ENCODE data around the gene COG1.
"Not testable (repeated sequence)": the region's sequence is repeated elsewhere in the genome, so short reads cannot be mapped to it uniquely, and the experiment has no call there.

Gene COG1

GRCh38 chr17:73192894-73193701 is at the start of gene COG1:
Gene COG1, plus strand, starts transcription at chr17:73193055. Its CDS starts 15 bp downstream, at chr17:73193070.
- Histone ChIP-seq H3K36me3 (peaks cover 20 to 32% (median 23%) of the 10 kb centered on the region in 11 experiments), H3K4me3 (peak within 1 kb of the TSS; percentile 89 to 99 (median 96)), H3K4me1 (peaks cover 31 to 49% (median 40%) of the 10 kb centered on the region in 10 experiments), H3K9ac (peak within 1 kb of the TSS; percentile 83 to 96 (median 91)), H3K27ac (peak within 1 kb of the TSS; percentile 79 to 93 (median 85)), H3K27me3 (no peaks in the 10 kb centered on the region), H3K4me2 (peak within 1 kb of the TSS; percentile 87 to 98 (median 94)), H3K9me3 (replicated peaks in 1 of 11) (no peaks in the 10 kb centered on the region), H4K20me1 (peaks cover 0 to 22% (median 0%) of the 10 kb centered on the region in 11 experiments; a peak in 7 of 22 replicates)
- no peak for TF ChIP-seq Cebpa-rat (IDR thresholded peaks at IDR 0.05)

GRCh38 chr17:73144209-73144608 is 48.6 kb upstream of the COG1 start:
- Histone ChIP-seq H3K4me1 (peaks cover 14 to 50% (median 30%) of the 10 kb centered on the region in 10 experiments), H3K9me3 (replicated peaks in 1 of 11) (peaks cover 38 to 80% (median 55%) of the 10 kb centered on the region in 11 experiments), H3K4me2 (peak overlapping the region in 9 of 11 experiments; percentile 54 to 83 (median 77); a peak in 15 of 22 replicates), H3K27ac (peak overlapping the region in 8 of 11 experiments; percentile 31 to 82 (median 72); a peak in 11 of 22 replicates), H3K4me3 (peak overlapping the region in 8 of 10 experiments; percentile 6 to 44 (median 24); a peak in 10 of 20 replicates), H3K36me3 (peaks cover 0 to 19% (median 9%) of the 10 kb centered on the region in 11 experiments; a peak in 10 of 22 replicates)
- H4K20me1 ChIP-seq, H3K27me3 ChIP-seq, H3K9ac ChIP-seq: not testable (repeated sequence)

DNA sequence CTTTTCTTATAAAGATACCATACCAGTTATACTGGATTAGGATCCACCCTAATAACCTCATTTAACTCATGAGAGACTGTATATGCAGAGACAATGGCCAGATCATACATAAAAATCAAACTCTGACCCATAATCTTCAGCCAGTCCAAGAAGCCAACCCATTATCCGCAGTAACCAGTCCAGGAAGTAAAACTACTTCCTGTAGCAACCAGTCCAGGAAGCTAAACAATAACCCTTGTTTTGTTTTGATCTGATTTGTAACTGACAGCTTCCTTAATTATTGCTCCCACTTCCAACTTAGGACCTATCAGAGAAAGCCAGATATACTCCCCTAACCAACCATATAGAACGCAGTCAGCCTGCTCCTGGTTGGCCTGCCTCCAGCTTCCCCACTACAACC is 47.2 kb upstream of the COG1 start:
- Histone ChIP-seq H3K27me3 (no peaks in the 10 kb centered on the region), H3K4me1 (peaks cover 14 to 49% (median 30%) of the 10 kb centered on the region in 10 experiments), H3K36me3 (peaks cover 0 to 19% (median 9%) of the 10 kb centered on the region in 11 experiments; a peak in 10 of 22 replicates), H3K9me3 (replicated peaks in 1 of 11) (peaks cover 42 to 87% (median 67%) of the 10 kb centered on the region in 11 experiments), H4K20me1 (no peaks in the 10 kb centered on the region), H3K9ac (no peak overlapping the region), H3K4me3 (peak overlapping the region in 5 of 10 experiments; percentile 2 to 26 (median 10); a peak in 3 of 20 replicates), H3K27ac (peak overlapping the region in 2 of 11 experiments; percentile 16 to 22; a peak in 4 of 22 replicates), H3K4me2 (0 out of 22 replicates have a peak overlapping the region, but pooled peaks of 3 of the 11 experiments have one; percentile 0 to 25 (median 6))
- TF ChIP-seq Cebpa-rat (IDR thresholded peaks at IDR 0.05): no peak

DNA sequence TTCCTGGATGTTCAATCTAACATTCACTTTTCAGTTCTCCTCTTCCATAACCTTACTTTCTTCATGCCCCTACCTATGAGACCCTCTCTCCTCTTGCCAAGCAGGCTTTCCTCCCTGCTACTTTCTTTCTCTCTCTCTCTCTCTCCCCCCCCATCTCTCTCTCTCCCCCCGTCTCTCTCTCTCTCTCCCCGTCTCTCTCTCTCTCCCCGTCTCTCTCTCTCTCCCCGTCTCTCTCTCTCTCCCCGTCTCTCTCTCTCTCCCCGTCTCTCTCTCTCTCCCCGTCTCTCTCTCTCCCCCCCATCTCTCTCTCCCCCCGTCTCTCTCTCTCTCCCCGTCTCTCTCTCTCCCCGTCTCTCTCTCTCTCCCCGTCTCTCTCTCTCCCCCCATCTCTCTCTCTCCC is 45.1 kb upstream of the COG1 start:
- H3K4me1 ChIP-seq: peaks cover 29 to 45% (median 36%) of the 10 kb centered on the region in 10 experiments
- H3K27ac ChIP-seq, H3K9ac ChIP-seq, H4K20me1 ChIP-seq, H3K27me3 ChIP-seq, H3K4me2 ChIP-seq, H3K4me3 ChIP-seq: not testable (repeated sequence)
- H3K9me3 ChIP-seq (replicated peaks in 1 of 11): peaks cover 42 to 84% (median 75%) of the 10 kb centered on the region in 11 experiments
- peaks cover 0 to 19% (median 9%) of the 10 kb centered on the region in 11 experiments; a peak in 10 of 22 replicates for H3K36me3 ChIP-seq

GRCh38 chr17:73148540-73149334 is 44.1 kb upstream of the COG1 start:
- no peak overlapping the region for H3K4me3 ChIP-seq
- peaks cover 29 to 48% (median 36%) of the 10 kb centered on the region in 10 experiments for H3K4me1 ChIP-seq
- no peaks in the 10 kb centered on the region for H4K20me1 ChIP-seq
- no peak overlapping the region for H3K4me2 ChIP-seq
- H3K27me3 ChIP-seq: no peaks in the 10 kb centered on the region
- H3K9ac ChIP-seq: no peak overlapping the region
- peaks cover 40 to 77% (median 69%) of the 10 kb centered on the region in 11 experiments for H3K9me3 ChIP-seq (replicated peaks in 1 of 11)
- no peak overlapping the region for H3K27ac ChIP-seq
- TF ChIP-seq Cebpa-rat (IDR thresholded peaks at IDR 0.05): no peak
- peaks cover 0 to 18% (median 9%) of the 10 kb centered on the region in 11 experiments; a peak in 10 of 22 replicates for H3K36me3 ChIP-seq

GRCh38 chr17:73150622-73151300 is 42.1 kb upstream of the COG1 start:
- Histone ChIP-seq H3K9me3 (replicated peaks in 1 of 11) (peaks cover 20 to 57% (median 49%) of the 10 kb centered on the region in 11 experiments), H3K27ac (peak overlapping the region in 4 of 11 experiments; percentile 67 to 77 (median 72); a peak in 3 of 22 replicates), H3K4me1 (peaks cover 27 to 50% (median 46%) of the 10 kb centered on the region in 10 experiments), H3K4me2 (peak overlapping the region in 6 of 11 experiments; percentile 14 to 69 (median 52); a peak in 6 of 22 replicates)
- not testable (repeated sequence) for H3K4me3 ChIP-seq, H3K27me3 ChIP-seq, H3K36me3 ChIP-seq, H4K20me1 ChIP-seq, H3K9ac ChIP-seq

GRCh38 chr17:73151916-73152632 is 40.8 kb upstream of the COG1 start:
- Histone ChIP-seq H3K27ac (peak overlapping the region in 9 of 11 experiments; percentile 55 to 77 (median 67); a peak in 18 of 22 replicates), H3K4me2 (peak overlapping the region; percentile 43 to 69 (median 59))
- TF ChIP-seq Cebpa-rat (IDR thresholded peaks at IDR 0.05): 0 out of 22 replicates have a peak, but pooled peaks of 1 of the 11 experiments have one; percentile 12

More at GRCh38 chr17:73151916-73152632, 40.8 kb upstream of the COG1 start:
- no peak overlapping the region for H3K4me3 ChIP-seq
- H3K27me3 ChIP-seq: no peaks in the 10 kb centered on the region
- H3K4me1 ChIP-seq: peaks cover 27 to 62% (median 58%) of the 10 kb centered on the region in 10 experiments
- H4K20me1 ChIP-seq: no peaks in the 10 kb centered on the region
- H3K9ac ChIP-seq: no peak overlapping the region
- no peaks in the 10 kb centered on the region for H3K36me3 ChIP-seq
- H3K9me3 ChIP-seq (replicated peaks in 1 of 11): peaks cover 7 to 44% (median 36%) of the 10 kb centered on the region in 11 experiments; a peak in 21 of 22 replicates

Measured in BLaER1 treated with 17β-estradiol and CSF1 and Interleukin-3, amounts not matched to agents 10 nM and 100 nM (cell line).